ENCODE data around the gene ZNF554.

The ZNF554 gene

DNA sequence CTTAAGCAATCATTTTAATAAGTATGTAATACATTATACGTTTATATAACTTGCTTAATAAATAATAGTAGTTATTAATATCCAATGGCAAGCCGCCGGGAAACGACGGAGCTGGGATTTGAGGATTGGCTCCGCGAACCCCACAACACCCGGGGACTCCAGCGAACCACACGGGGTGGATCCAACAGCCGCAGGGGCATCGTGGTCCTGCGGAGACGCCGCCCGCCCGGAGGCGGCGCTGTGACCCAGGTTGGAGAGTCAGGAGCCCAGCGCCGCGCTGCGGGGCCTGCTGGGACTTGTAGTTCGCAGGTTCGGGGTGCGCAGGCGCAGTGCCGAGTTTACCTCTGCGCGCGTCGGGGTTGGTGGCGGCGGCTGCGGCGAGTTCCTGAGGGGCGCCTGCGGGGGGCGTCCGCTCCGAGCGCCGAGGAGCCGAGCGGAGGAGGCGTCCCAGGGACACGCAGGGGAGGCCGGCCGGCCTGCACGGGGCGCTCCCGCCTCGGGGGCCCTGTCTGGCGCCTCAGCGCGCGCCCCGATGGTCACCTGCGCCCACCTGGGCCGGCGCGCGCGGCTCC, at the start of gene ZNF554:
Gene ZNF554 (plus strand): TSS at position 329 of the 572 bp plus-strand sequence. CDS start 204 bp downstream, at position 533.
- DNase-seq = peak; percentile 96

DNA sequence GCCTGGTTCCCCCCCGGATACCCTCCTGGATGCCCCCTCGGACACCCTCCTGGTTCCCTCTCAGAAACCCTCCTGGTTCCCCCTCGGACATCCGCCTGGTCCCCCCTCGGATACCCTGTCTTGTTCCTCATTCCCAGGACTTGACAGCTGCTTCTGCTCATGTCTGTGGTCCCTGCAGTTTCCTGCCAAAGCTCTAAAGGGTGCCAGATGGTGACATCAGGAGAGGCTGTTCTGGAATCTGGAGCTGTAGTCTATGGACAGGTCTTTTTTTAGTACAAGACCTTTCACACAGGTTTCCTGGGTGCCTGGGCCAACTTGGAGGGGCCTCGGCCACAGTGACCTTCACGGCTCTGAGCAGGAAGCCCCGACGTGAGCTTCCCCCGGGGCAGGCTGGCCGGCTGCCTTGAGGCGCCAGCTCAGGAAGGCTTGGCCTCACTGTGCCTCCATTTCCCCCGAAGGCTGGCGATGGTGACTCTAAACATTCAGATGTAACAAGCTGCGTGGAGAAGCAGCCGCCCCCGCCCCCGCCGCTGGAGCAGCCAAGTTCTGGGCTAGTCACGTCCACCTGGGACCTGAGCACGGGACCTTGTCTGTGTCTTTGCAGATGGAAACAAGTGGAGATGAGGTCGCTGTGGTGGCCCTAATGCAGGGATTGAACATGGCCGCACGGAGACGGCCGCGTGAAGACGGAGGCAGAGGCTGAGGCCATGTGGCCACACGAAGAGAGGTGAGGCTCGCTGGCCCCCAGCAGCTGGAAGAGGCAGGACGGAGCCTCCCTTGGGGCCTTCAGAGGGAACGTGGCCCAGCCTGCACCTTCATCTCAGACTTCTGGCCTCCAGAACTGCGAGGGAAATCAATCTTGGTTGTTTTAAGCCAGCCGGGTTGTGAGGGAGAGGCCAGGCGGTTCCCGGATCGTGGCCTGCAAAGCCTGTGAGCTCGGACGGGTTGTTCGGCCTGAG, 49.3 kb upstream of the ZNF554 start:
- DNase-seq = no peak

DNA sequence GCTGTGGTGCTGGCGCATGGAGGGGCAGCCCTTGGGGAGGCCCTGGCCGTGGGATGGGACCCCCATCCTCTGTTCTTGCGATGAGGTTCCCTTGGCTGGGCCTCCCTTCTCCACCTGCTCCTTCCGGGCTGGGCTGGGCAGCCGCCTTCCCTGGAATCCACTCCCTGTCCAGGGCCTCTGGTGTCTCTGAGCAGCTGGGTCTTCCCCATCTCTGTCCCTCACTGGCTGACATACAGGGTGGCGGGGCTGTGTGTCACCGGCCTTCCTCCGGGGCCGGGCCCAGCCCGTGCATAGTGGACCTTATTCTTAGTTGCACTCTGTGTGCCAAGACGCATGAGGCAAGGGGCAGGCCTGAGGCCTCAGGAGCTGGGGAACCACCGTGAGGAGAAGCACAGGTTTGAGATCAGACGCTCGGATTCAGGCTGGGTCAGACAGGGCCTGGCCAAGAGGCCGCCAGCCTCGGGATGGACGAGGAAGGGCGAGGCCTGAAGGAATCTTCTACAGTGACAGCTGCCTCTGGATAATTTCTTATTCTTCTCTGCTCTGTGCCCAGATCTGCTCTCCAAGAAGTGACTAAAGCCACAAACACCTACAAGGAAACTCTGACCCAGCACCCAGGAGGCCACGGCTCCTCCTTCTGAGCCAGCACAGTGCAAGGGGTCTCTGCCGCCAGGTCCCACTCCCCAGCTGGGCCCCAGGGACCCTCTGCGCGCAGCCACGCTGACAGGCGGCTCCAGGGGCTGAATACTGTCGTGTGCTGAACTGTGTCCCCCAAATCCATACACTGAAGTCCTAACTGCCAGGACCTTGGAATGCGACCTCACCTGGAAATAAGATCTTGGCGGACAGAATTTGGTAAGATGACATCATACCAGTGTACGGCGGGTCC, 47.6 kb upstream of the ZNF554 start:
- DNase-seq = no peak

DNA sequence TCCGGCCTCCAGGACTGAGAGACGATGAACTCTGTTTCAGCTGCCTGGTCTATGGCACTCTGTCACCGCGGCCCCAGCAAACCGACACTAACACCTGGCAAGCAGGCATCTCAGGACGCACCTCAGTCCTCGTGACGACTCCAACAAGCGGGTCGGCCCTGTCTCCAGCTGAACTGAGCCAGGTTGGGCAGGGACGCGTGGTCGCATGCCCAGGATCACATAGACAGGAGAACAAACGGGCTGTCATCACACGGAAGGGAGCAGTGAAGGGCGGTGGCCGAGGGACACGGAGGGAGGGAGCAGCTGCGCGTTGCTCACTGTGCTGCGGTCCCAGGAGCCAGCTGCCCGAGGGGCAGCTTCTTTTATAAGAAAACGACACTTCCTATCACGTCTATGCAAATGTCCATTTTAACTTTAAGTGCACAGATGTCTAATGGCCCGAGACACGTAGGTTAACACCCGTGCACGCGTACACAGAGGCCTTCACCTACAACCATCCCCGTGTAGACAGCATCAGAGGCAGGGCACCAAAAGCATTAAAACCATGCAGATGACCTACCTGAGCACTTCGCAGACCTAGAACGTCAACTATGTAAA, 45.5 kb upstream of the ZNF554 start:
- DNase-seq = no peak

DNA sequence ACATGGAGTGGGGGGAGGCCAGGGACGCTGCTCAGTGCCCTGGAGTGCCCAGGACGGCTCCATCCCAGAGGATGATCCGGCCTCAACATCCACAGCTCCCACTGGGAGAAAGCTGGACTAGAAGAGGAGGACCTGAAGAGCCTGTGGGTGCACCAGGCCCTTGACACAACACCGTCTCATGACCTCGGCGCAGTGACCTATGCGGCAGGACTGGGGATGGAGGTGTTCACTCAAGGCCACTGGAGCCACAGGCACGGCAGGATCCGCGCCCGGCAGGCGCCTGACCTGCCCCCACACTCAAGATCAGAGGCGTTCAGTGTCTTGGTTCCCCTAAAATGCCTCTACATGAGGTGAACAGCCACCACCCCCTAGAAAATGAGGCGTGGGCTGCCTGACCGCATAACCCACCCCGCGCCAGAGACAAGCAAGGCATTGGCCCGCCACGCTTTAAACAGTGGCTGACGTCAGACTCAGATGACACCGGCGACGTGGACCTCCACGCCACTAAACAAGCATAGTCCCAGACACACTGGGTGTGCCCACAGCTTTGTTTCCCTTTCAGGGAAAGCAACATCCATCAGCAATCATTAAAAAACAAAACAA, 44.6 kb upstream of the ZNF554 start:
- peak; percentile 28 for DNase-seq

DNA sequence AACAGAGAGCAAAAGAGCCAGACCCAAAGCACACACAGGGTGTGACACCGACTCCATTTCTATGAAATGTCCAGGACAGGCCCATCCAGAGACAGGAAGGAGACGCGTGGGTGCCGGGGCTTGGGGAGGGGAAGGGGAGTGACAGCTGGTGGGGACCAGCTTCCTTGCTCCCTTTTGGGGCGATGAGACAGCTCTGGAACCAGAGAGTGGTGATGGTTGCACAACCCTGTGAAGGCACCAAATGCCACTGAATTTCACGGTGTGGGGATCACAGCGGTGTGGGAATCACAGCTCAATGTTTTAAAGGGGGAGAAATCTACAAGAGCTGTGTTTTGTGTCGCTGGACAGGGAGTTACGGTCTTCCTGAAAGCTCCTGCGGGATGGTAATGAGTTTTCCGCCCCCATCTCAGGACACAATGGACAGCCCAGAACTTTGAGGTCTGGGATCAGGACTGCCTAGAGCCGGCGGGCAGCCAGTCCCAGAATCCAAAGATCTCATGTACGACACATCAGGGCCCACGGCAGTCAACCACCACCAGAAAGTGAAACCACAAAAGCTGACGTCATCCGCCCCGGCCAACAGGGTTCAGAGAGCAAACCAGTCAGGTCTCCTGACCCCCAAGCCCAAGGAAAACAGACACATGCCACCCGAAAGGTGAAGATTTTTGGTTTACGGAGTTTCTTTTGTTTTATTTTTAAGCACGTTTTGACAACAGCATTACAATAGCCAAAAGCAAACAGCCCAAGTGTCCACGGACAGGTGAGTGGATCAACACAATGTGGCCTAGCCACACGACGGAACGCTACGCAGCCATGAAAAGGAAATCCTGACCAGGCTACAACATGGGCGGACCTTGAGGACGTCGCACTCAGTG, 43.9 kb upstream of the ZNF554 start:
- peak; percentile 75 for DNase-seq

DNA sequence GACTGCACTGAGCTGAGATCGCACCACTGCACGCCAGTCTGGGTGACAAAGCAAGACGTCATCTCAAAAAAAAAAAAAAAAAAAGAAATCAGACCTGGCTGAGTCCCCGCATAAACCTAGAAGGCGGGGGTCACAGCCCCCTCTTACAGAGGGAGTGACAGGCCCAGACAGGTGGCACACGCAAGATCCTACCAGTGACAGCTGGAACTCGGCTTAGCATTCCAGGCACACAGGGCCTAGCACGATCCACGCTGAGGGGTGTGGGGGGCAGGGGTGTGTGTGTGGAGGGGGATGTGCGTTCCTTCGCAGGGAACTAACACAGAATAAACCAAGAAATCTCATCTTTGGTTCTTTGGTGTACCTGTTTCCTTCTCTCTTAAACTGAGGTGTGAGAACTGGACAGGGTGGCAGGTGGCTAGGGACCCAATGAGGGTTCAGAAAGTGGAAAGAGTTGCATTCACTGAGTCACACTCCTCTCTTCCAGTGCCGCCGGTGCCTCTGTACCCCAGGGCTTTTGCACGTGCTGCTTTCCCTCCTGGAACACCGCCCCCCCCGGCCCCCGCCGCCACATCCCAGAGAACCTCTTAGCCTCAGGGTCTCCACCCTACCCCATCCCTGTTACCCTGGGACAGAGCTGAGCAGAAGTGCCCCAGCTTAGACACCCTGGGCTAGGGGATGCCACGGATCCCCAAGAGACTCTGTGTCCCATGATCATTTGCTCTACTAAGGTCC, 41.5 kb upstream of the ZNF554 start:
- DNase-seq = no peak

DNA sequence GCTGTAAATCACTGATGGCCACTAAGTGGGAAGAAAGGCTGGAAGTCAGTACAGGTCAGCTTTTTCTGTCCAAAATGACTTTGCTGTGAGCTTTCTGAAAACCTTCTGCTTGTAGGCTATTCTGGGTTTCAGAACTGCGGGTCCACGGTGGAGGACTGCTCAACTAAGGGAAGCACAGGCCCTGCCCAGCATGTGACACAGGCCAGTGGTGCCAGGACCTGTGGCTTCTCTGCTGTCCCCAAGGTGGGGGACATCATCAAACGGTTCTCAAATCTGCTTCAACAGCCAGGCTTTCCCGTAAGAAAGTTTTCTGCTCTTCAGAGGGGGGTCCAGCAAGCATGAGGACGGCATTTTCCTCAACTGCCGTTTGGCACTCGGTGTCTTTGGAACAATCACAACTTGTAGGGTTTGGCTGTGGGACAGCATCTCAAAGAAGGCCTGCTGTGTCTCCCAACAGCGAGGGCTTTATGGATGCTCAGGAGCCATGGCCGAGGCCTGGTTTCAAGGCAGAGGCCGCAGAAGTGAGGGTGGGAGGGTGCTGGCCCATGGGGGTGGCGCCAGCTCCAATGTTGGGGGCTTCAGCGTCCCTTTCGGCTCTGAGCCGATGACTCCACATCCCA, 40.4 kb upstream of the ZNF554 start:
- no peak for DNase-seq

DNA sequence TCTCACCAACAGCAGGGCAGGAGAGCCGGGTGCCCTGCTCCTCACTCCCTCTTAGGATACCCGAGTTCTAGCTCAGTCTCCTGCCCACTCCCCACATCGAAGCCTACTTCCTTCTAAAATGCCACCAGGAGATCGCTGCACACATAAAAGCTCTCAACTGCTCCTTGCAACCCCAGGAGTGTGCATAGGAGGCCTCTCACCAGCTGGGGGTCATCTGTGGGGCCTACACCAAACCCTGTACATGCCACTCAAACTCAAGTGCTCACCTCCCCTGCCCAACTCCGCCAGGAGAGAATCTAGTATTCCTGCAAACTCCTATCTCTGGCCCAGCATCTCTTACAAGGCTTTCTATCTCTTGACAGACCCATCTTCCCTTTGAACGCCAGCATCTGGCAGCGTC, 39.4 kb upstream of the ZNF554 start:
- DNase-seq = no peak

DNA sequence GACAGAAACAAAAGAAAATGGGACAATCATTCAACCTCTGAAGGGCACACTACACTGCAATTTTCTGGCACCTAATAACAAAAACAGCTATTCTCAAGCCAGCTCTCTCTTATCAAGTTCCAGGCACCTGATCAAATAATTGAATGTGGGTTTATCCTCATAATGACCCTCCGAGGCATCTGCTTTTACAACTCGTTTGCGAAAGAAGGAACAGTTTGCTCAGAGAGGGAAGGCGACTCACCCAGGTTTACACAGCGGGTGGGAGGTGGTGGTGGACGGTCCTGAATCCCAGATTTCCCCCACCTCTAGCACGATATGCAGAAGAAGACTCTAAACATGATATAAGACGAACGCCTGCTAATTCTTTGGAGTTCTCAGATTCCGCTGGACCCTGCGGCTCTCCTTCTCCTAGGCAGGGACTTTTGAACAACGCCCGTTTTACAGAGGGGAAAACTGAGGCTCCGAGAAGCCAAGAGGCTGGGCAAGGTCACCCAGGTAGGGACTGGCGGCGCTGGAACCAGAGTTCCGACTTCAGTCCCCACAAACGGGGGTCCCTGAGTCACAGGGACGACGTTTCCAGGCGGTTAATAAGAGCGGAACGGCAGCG, 37.2 kb upstream of the ZNF554 start:
- no peak for DNase-seq

DNA sequence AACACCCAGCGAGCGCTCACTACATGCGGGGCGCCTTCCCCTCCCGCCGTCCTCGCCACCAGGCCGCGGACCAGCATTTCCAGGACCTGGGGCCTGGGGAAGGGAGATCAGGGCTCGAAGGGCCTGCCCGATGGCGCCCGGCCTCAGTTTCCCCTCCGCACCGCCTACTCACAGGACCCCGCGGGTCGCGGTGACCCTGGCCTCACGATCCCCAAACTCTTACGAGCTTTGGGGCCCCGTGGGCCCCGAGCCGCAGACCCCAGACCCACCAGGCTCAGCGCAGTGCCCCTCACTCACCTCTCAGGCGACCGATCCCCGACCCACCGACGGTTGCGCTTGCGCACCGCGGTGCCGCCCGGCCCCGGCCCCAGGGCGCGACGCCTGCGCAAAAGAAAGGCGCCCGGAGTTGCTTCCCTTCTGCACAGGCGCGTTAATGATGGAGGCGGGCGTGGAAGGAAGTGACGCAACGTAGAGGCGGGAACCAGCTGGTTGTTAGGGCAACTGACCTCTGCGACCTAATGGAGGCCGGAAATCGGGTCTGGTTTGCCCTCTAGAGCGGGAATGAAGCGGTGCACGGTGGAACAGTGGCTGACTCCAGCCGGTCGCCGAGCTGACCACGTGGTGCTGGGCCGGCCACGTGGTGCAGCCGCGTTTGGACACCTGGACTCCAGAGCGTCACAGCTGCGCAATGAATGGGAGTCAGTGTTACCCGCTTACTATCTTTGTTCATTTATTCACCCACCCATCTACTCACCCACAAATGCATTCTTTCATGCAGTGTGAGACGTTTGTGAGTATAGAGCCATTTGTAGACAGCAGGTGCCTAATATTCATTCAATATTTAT, 36.5 kb upstream of the ZNF554 start, which contains the start of gene SGTA:
Gene SGTA (minus strand): TSS at position 338 of the 845 bp plus-strand sequence. CDS start 14,205 bp downstream, outside the sequence.
- peak; percentile 98 for DNase-seq

DNA sequence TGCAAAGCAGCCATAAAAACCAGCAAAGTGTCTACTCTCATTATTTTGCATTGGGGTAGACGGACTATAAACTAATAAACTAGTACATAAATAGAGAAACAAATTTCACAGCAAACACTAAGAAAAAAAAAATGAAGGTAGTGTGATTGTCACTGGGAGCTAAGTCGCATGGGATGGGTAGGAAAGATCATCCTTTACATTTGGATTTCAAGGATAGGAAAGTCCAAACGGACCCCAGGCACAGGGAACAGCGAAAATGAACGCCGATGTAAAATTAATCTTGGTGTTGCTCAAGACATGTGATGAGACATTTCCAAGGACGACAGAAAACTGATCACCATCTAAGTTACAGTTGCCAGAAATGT, 35.9 kb upstream of the ZNF554 start:
- DNase-seq = no peak

DNA sequence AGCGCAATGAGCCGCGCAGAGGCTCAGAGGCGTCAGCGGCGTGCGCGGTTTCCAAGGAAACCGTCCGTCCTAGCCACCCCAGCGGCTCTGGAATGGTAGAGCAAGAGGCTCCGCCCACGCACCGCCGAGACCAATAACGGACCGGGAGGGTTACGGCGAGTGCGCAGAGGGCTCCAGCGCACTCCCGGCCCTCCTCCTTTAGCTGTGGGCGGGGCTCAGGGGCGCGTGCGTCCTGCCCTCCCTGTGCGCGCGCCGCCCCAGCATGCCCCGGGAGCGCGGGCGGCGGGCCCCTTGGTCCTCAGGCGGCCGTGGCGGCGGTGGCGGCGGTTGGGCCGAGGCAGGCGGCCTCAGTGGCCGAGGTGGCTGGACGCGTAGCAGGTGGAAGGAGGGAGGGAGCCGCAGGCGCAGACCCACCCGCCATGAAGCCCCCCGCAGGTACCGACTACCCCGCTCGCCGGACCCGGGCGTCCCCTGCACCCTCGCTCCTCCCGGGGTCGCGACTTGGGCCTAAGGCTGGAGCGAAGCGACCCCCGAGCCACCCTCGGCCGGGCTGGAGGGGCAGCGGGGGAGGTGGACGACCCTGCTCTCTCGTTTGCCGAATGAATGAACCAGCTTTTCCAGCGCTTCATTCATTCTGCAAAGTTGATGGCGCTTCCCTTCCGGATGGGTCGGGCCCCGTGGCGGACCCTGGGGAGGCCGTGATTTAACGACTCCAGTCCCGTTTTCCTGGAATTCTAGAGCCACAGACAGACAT, 34.2 kb upstream of the ZNF554 start, which contains the start of gene THOP1:
Gene THOP1 (plus strand): TSS at position 260 of the 754 bp plus-strand sequence. CDS start 160 bp downstream, at position 420.
- DNase-seq = peak; percentile 98

DNA sequence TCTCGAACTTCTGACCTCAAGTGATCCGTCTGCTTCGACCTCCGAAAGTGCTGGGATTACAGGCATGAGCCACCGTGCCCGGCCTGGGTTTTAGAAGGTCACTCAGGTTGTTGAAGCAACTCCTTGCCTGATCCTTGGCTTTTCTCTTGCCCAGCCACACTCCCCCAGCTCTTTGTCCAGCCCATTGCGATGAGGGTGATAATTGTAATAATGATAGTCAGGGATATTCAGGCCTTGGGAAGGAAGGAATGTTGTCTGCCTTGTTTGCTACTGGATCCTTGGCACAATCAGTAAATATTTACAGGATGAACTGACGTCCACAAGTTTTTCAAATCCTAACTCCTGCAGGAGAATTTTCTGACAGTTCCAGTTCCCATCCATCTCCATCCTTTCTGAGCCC, 32.6 kb upstream of the ZNF554 start:
- DNase-seq = no peak

DNA sequence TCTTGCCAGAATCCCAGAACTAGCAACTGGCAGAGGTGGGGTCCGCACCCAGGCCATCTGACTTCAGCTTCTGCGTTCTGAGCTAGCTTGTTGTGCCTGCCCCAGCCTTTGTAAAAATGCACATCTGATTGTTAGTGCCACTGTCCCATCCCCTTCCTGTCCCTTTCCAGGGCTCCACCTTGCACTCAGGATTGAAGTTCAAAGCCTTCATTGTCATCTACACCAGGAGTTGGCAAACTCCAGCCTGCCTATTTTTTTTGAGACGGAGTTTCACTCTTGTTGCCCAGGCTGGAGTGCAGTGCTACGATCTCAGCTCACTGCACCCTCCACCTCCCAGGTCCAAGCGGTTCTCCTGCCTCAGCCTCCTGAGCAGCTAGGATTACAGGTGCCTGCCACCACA, 31.4 kb upstream of the ZNF554 start:
- no peak for DNase-seq

DNA sequence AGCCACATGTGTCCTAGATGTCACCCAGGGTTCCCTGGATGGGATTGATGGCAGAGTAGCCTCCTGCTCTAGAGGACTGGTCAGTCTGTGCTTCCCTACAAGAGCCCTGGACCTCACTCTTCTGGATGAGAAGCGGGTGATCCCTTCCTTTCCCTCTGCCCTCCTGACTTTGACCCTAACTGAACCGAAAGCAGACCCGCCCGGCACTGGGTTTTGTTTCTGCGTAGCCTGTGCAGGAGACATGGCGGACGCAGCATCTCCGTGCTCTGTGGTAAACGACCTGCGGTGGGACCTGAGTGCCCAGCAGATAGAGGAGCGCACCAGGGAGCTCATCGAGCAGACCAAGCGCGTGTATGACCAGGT, 29.5 kb upstream of the ZNF554 start:
- no peak for DNase-seq

DNA sequence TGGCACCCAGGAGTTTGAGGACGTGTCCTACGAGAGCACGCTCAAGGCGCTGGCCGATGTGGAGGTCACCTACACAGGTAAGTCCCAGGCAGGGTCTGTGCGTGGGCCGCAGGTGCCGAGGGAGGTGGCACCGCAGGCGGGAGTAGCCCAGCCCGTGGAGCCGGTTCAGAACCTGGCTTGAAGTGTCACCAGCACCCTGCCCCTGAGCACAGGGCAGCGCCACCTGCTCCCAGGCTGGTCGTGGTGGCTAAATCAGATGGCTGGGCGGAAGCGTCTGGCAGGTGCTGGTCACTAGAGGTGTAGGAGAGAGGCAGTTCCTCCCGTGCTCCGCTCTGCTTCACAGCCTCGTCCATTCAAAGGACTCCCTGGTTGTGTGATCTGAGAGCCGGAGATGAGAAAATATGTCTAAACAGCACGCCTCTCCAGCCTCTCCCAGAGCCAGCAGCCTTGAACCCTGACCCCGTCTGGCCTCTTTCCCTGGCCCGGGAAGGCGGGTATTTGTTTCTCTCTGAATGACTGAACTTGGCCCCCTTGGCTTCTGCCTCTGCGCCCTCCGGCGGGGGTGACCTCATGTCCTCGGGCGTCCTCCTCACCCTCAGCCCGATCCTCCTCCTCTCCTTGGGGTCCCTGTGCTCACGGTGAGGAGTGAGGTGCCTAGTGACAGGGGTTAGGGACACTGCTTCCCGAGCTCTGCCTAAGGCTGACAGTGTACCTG, 29.0 kb upstream of the ZNF554 start:
- DNase-seq = no peak

All from CD4-positive, alpha-beta T cell treated with Interleukin-21 for 1 hour (primary cell).